ENCODE measurements around the gene CEBPB. TPM values are rescaled to one million over a fixed set of nuclear protein-coding genes. Genes with fewer than 3 reads are reported as not detected.

CEBPB gene
- total RNA-seq, 2 donors from 2014 or later, result 61.3 to 102 TPM

GRCh38 chr20:50230871-50231560, 40.4 kb downstream of the CEBPB start:
- H3K27ac ChIP-seq, result no peak overlapping the region
- H3K36me3 ChIP-seq, result no peaks in the 10 kb centered on the region
- no peak for TF ChIP-seq CTCF (IDR thresholded peaks at IDR 0.05)
- no peak overlapping the region for H3K4me3 ChIP-seq
- H3K4me1 ChIP-seq, result no peaks in the 10 kb centered on the region
- DNase-seq (ENCODE audit: low spot score), result no peak
- no peaks in the 10 kb centered on the region for H3K27me3 ChIP-seq
- H3K9me3 ChIP-seq, result no peaks in the 10 kb centered on the region

GRCh38 chr20:50231854-50232253, 41.2 kb downstream of the CEBPB start:
- Histone ChIP-seq H3K27me3 (no peaks in the 10 kb centered on the region), H3K4me3 (no peak overlapping the region), H3K36me3 (no peaks in the 10 kb centered on the region), H3K27ac (no peak overlapping the region), H3K4me1 (no peaks in the 10 kb centered on the region), H3K9me3 (no peaks in the 10 kb centered on the region)
- TF ChIP-seq CTCF (IDR thresholded peaks at IDR 0.05), result no peak
- no peak for DNase-seq (ENCODE audit: low spot score)

GRCh38 chr20:50232651-50233324, 42.2 kb downstream of the CEBPB start:
- H3K4me1 ChIP-seq, result no peaks in the 10 kb centered on the region
- H3K27ac ChIP-seq, result no peak overlapping the region
- no peak for DNase-seq (ENCODE audit: low spot score)
- TF ChIP-seq CTCF (IDR thresholded peaks at IDR 0.05), result no peak
- no peaks in the 10 kb centered on the region for H3K36me3 ChIP-seq
- H3K4me3 ChIP-seq, result no peak overlapping the region
- no peaks in the 10 kb centered on the region for H3K27me3 ChIP-seq
- H3K9me3 ChIP-seq, result no peaks in the 10 kb centered on the region

- no peak overlapping the region for H3K4me3 ChIP-seq
- H3K4me1 ChIP-seq, result no peaks in the 10 kb centered on the region
- H3K36me3 ChIP-seq, result no peaks in the 10 kb centered on the region
- no peak for DNase-seq (ENCODE audit: low spot score)
- no peak for TF ChIP-seq CTCF (IDR thresholded peaks at IDR 0.05)
- no peaks in the 10 kb centered on the region for H3K27me3 ChIP-seq
- no peak overlapping the region for H3K27ac ChIP-seq
- H3K9me3 ChIP-seq, result no peaks in the 10 kb centered on the region
Measured at GRCh38 chr20:50233325-50234212, 42.9 kb downstream of the CEBPB start.

GRCh38 chr20:50234288-50234687, 43.7 kb downstream of the CEBPB start:
- no peak for DNase-seq (ENCODE audit: low spot score)
- no peaks in the 10 kb centered on the region for H3K4me1 ChIP-seq
- no peaks in the 10 kb centered on the region for H3K27me3 ChIP-seq
- H3K27ac ChIP-seq, result no peak overlapping the region
- no peaks in the 10 kb centered on the region for H3K9me3 ChIP-seq
- TF ChIP-seq CTCF (IDR thresholded peaks at IDR 0.05), result no peak
- H3K36me3 ChIP-seq, result no peaks in the 10 kb centered on the region
- no peak overlapping the region for H3K4me3 ChIP-seq
